Measurements from ENCODE around the gene CCDC190.
"Not testable (repeated sequence)": the region's sequence is repeated elsewhere in the genome, so short reads cannot be mapped to it uniquely, and the experiment has no call there.

The CCDC190 gene

GRCh38 chr1:162877412-162877811 is 16.4 kb upstream of the CCDC190 start:
- no peak for DNase-seq (ENCODE audit: low read depth in 2 of 2)

- DNase-seq (ENCODE audit: low read depth in 2 of 2), result no peak
These were observed 15.8 kb upstream of the CCDC190 start for GRCh38 chr1:162876751-162877150.

- DNase-seq (ENCODE audit: low read depth in 2 of 2), result no peak
These were observed 13.0 kb upstream of the CCDC190 start for GRCh38 chr1:162873671-162874666.

DNA sequence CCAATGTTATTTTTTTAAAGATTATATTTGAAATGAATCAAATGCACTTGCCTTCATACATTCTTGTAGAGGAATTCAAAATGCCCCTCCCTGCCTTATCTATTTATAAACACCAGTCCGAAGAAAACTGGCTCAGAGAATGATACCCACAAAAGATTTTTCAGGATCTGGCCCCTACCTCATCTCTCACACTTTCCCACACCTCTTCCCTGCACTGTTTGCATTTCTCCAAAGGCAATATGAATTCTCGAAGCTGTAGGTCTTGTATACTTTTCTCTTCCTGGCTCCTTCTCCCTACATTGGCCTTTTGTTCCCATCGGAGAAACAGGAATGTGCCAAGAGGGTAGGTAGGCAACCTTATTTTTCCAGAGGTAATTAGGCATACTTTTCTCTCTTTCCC is 12.0 kb upstream of the CCDC190 start:
- DNase-seq (ENCODE audit: low read depth in 2 of 2), result no peak

DNA sequence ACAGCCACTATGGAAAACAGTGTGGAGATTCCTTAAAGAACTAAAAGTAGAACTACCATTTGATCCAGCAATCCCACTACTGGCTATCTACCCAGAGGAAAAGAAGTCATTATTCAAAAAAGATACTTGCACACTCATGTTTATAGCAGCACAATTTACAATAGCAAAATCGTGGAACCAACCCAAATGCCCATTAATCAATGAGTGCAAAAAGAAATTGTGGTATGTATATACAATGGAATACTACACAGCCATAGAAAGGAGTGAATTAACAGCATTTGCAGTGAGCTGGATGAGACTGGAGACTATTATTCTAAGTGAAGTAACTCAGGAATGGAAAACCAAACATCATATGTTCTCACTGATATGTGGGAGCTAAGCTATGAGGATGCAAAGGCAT is 10.4 kb upstream of the CCDC190 start:
- DNase-seq (ENCODE audit: low read depth in 2 of 2), result not testable (repeated sequence)

GRCh38 chr1:162868972-162869371 is 8.0 kb upstream of the CCDC190 start:
- DNase-seq (ENCODE audit: low read depth in 2 of 2), result no peak

DNA sequence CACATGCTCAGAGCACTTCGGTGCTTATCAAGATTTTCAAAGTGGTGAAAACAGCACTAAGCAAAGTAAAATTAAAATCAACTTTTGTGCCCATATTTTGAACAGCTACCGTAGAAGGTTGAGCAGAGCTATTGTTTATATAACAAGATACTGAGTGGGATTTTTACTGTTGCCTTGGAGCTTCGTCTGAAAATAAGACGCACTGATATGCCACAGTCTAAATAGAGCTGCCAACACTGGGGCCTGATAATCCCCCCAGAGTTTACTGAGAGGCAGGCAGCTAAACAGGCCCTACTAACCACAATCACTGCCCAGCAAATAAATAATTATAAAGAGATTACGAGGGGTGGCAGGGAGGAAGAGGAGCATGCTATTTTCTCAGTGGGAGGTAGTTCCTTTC is 650 bp upstream of the CCDC190 start:
- DNase-seq (ENCODE audit: low read depth in 2 of 2), result no peak

- DNase-seq (ENCODE audit: low read depth in 2 of 2), result no peak
These were observed 1.8 kb downstream of the CCDC190 start for GRCh38 chr1:162859191-162859590.

GRCh38 chr1:162857850-162858249 is 3.1 kb downstream of the CCDC190 start:
- no peak for DNase-seq (ENCODE audit: low read depth in 2 of 2)

- DNase-seq (ENCODE audit: low read depth in 2 of 2), result no peak
These were observed 4.7 kb downstream of the CCDC190 start for GRCh38 chr1:162856260-162856659.

- no peak for DNase-seq (ENCODE audit: low read depth in 2 of 2)
These were observed 5.4 kb downstream of the CCDC190 start for GRCh38 chr1:162855461-162856150.

- DNase-seq (ENCODE audit: low read depth in 2 of 2), result no peak
These were observed 6.6 kb downstream of the CCDC190 start for GRCh38 chr1:162854245-162854882.

- no peak for DNase-seq (ENCODE audit: low read depth in 2 of 2)
These were observed 9.6 kb downstream of the CCDC190 start for GRCh38 chr1:162851341-162851740.

DNA sequence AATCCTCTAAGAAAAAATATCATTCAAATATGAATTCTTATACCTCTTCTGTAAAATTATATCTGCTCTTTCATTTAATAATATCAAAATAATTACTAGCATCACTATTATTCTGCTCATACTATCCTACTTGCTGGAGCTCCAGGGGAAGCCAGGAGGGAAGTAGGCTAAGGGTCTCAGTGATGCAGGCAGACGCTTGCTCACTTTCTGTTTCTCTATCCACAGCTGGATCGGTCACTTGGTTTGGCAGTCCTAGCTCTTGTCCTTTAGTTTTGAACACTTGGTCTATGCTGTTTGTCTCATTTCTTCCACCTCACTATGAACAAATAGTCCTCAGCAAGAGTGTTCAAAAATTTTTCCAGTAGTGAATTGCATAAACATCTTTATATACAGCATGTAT is 11.3 kb downstream of the CCDC190 start:
- no peak for DNase-seq (ENCODE audit: low read depth in 2 of 2)

DNA sequence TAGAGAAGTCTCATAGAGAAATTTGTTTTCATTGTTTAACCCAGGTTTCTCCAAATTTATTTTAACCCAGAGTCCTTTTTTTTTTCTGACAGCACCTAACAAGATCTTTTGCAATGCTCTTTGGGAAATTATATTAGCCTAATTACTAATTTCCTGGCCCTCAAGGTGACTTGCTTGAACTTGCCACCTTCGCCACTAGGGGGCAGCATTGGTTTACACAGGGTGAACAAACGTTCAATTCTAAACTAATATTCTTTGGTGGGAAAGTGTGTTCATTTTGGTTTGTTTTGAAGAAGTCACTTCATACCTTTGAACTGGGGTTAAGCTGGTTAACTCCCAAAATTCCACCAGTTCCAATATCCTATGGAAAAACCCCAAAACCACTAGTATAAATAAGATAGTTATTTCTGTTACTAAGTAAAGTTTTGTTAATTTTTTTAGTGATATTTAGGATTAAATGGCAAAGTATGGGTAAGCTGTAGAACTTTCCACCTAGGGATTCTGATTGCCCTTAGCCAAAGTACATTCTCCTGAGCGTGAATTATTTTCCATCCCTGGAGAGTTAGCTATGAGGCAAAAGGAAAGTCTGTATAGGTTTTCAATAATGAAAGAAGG is 13.0 kb downstream of the CCDC190 start:
- peak; percentile 36 to 60 for DNase-seq (ENCODE audit: low read depth in 2 of 2)

DNA sequence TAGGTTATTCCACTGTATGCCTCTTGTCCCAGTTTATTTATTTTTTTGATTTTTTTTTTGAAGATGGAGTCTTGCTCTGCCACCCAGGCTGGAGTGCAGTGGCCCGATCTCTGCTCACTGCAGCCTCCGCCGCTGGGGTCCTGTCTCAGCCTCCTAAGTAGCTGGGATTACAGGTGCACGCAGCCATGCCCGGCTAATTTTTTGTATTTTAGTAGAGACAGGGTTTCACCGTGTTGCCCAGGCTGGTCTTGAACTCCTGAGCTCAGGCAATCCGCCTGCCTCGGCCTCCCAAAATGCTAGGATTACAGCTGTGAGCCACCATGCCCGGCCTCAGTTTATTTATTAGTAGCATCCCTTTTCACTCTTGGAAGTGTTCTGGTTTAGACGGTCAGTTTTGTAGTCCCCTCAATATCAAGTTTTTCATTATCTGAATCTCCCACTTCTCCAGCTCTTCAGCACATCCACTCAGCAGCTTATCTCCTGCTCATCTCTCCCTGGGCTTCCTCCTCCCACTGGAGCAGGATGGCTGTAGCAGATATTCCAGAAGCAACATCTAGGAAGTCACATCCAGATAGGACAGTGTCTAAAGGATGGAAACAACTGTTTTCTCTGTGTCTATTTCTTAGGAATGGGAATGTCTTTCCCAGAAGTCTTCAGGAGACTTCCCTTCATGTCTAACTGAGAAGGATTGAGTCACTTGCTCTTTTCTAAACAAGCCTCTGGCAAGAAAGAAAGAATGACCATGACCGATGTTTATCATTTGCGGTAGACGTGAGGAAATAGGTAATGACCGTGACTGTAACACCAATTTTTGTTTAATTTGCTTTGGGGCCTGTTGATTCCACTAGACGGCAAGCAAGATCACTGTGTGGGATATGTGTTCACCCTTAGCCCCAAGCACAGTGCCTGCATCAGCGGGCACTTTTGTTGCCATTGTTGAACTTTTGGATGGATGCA is 14.4 kb downstream of the CCDC190 start:
- no peak for DNase-seq (ENCODE audit: low read depth in 2 of 2)

GRCh38 chr1:162844153-162844552 is 16.8 kb downstream of the CCDC190 start:
- DNase-seq (ENCODE audit: low read depth in 2 of 2), result no peak

GRCh38 chr1:162840250-162840839 is 20.6 kb downstream of the CCDC190 start:
- no peak for DNase-seq (ENCODE audit: low read depth in 2 of 2)

- DNase-seq (ENCODE audit: low read depth in 2 of 2), result no peak
These were observed 22.1 kb downstream of the CCDC190 start for GRCh38 chr1:162838863-162839262.

- no peak for DNase-seq (ENCODE audit: low read depth in 2 of 2)
These were observed 25.6 kb downstream of the CCDC190 start for GRCh38 chr1:162835157-162835899.
